Activated CD8-positive, alpha-beta memory T cell treated with anti-CD3 and anti-CD28 coated beads, Interleukin-2, amount 50 U/mL, for 4 hours (primary cell): ENCODE data around the gene WDR88.
"Not testable (repeated sequence)": the region's sequence is repeated elsewhere in the genome, so short reads cannot be mapped to it uniquely, and the experiment has no call there.

Source experiments
- DNase-seq: peaks from one replicate; pipeline ENCODE4 v3.0.0-alpha.2; 2020

WDR88 gene

GRCh38 chr19:33132021-33132420 is at the start of gene WDR88:
TSS of gene WDR88 (plus strand) at chr19:33132114. CDS start at chr19:33132170, 56 bp downstream.
- no peak for DNase-seq

- DNase-seq, result no peak
Observed at GRCh38 chr19:33085570-33086128, 46.3 kb upstream of the WDR88 start.

- no peak for DNase-seq
Observed at GRCh38 chr19:33086955-33087354, 45.0 kb upstream of the WDR88 start.

GRCh38 chr19:33089010-33089409 is 42.9 kb upstream of the WDR88 start:
- DNase-seq, result no peak

- no peak for DNase-seq
Observed at GRCh38 chr19:33090179-33090578, 41.7 kb upstream of the WDR88 start.

- DNase-seq, result no peak
Observed at GRCh38 chr19:33093420-33094210, 38.3 kb upstream of the WDR88 start.

- no peak for DNase-seq
Observed at GRCh38 chr19:33094436-33095067, 37.4 kb upstream of the WDR88 start.

GRCh38 chr19:33096005-33096404 is 35.9 kb upstream of the WDR88 start:
- no peak for DNase-seq

GRCh38 chr19:33098055-33098534 is 33.8 kb upstream of the WDR88 start:
- DNase-seq, result no peak

GRCh38 chr19:33100894-33101644 is 30.8 kb upstream of the WDR88 start:
- DNase-seq, result no peak

- no peak for DNase-seq
Observed at GRCh38 chr19:33102893-33103292, 29.0 kb upstream of the WDR88 start.

- no peak for DNase-seq
Observed at GRCh38 chr19:33108161-33108560, 23.8 kb upstream of the WDR88 start.

- no peak for DNase-seq
Observed at GRCh38 chr19:33110137-33110910, 21.6 kb upstream of the WDR88 start.

- DNase-seq, result no peak
Observed at GRCh38 chr19:33111587-33111986, 20.3 kb upstream of the WDR88 start.

GRCh38 chr19:33114312-33114711 is 17.6 kb upstream of the WDR88 start:
- DNase-seq, result no peak

- DNase-seq, result no peak
Observed at GRCh38 chr19:33117501-33117900, 14.4 kb upstream of the WDR88 start.

GRCh38 chr19:33118643-33119042 is 13.3 kb upstream of the WDR88 start:
- no peak for DNase-seq

- no peak for DNase-seq
Observed at GRCh38 chr19:33124207-33125098, 7.5 kb upstream of the WDR88 start.

GRCh38 chr19:33125929-33126388 is 6.0 kb upstream of the WDR88 start:
- DNase-seq, result peak; percentile 45

GRCh38 chr19:33126712-33127111 is 5.2 kb upstream of the WDR88 start:
- not testable (repeated sequence) for DNase-seq

GRCh38 chr19:33129901-33130300 is 2.0 kb upstream of the WDR88 start:
- no peak for DNase-seq
